Measurements from ENCODE around the gene DLGAP4.
"Not testable (repeated sequence)": the region's sequence is repeated elsewhere in the genome, so short reads cannot be mapped to it uniquely, and the experiment has no call there.

DLGAP4 gene

GRCh38 chr20:36469973-36470372, 163.8 kb downstream of the DLGAP4 start:
- no peak overlapping the region for H3K4me3 ChIP-seq (ENCODE audit: control insufficient read depth, low read depth, low read length)
- TF ChIP-seq CTCF (IDR thresholded peaks at IDR 0.05; ENCODE audit: control insufficient read depth, insufficient read depth, low read depth, low read length, missing control alignments): no peak
- no peak for DNase-seq (ENCODE audit: low read depth)

DNA sequence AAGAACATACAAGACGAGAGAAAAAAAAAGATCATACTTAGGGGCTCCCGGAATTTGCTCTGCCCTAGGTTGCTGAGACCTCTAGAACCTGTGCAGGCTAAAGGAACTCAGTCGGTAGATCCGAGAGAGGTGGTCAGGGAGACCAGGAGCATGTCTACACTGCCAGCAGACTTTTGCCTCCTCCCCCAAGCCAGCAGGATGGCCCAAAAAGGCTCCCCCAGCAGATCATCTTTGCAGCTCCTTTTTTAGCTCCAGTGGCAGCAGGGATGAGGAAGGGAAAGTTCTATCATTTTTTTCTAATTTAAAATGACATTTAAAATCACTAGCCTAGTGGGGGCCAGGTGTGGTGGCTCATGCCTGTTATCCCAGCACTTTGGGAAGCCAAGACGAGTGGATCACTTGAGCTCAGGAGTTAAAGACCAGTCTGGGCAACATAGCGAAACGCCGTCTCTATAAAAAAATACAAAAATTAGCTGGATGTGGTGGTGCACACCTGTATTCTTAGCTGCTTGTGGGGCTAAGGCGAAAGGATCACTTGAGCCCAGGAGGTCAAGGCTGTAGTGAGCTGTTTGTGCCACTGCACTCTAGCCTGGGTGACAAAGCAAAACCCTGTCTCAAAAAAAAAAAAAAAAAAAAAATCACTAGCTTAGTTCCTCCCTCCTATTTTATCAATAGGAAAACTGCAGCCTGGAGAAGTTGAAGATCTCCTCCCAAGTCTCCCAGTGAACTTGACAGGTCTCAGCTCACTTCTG, 165.9 kb downstream of the DLGAP4 start:
- H3K4me3 ChIP-seq (ENCODE audit: control insufficient read depth, low read depth, low read length): no peak overlapping the region
- TF ChIP-seq CTCF (IDR thresholded peaks at IDR 0.05; ENCODE audit: control insufficient read depth, insufficient read depth, low read depth, low read length, missing control alignments): no peak
- no peak for DNase-seq (ENCODE audit: low read depth)

GRCh38 chr20:36472637-36473090, 166.5 kb downstream of the DLGAP4 start:
- no peak for DNase-seq (ENCODE audit: low read depth)
- no peak overlapping the region for H3K4me3 ChIP-seq (ENCODE audit: control insufficient read depth, low read depth, low read length)
- no peak for TF ChIP-seq CTCF (IDR thresholded peaks at IDR 0.05; ENCODE audit: control insufficient read depth, insufficient read depth, low read depth, low read length, missing control alignments)

- H3K4me3 ChIP-seq (ENCODE audit: control insufficient read depth, low read depth, low read length): no peak overlapping the region
- no peak for DNase-seq (ENCODE audit: low read depth)
- no peak for TF ChIP-seq CTCF (IDR thresholded peaks at IDR 0.05; ENCODE audit: control insufficient read depth, insufficient read depth, low read depth, low read length, missing control alignments)
Measured at GRCh38 chr20:36473164-36473563, 167.0 kb downstream of the DLGAP4 start.

GRCh38 chr20:36474563-36474962, 168.4 kb downstream of the DLGAP4 start:
- no peak for TF ChIP-seq CTCF (IDR thresholded peaks at IDR 0.05; ENCODE audit: control insufficient read depth, insufficient read depth, low read depth, low read length, missing control alignments)
- no peak for DNase-seq (ENCODE audit: low read depth)
- no peak overlapping the region for H3K4me3 ChIP-seq (ENCODE audit: control insufficient read depth, low read depth, low read length)

DNA sequence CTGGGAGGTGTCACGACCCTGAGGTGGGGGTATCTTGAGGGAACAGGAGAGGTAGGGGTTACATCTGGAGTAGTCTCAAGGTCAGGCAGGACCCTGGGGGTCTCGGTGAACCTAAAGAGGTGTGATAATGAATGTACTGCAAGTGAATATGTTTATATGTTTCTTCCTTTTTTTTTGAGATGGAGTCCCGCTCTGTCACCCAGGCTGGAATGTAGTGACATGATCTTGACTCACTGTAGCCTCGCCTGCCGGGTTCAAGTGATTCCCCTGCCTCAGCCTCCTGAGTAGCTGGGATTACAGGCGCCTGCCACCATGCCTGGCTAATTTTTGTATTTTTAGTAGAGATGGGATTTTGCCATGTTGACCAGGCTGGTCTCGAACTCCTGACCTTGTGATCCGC, 168.9 kb downstream of the DLGAP4 start:
- DNase-seq (ENCODE audit: low read depth); H3K4me3 ChIP-seq (ENCODE audit: control insufficient read depth, low read depth, low read length): not testable (repeated sequence)

- H3K4me3 ChIP-seq (ENCODE audit: control insufficient read depth, low read depth, low read length): no peak overlapping the region
Measured at GRCh38 chr20:36477475-36477874, 171.3 kb downstream of the DLGAP4 start.

More at GRCh38 chr20:36477475-36477874, 171.3 kb downstream of the DLGAP4 start:
- TF ChIP-seq CTCF (IDR thresholded peaks at IDR 0.05; ENCODE audit: control insufficient read depth, insufficient read depth, low read depth, low read length, missing control alignments): no peak
- DNase-seq (ENCODE audit: low read depth): no peak

Data from AG09309 (cell line).